Activated CD8-positive, alpha-beta memory T cell treated with anti-CD3 and anti-CD28 coated beads, Interleukin-2, amount 50 U/mL, for 24 hours (primary cell): ENCODE measurements around the gene NEMP1.

Source experiments
- DNase-seq: peaks from one replicate; pipeline ENCODE4 v3.0.0-alpha.2; 2020; ENCODE audit errors: extremely low read depth

Gene NEMP1

GRCh38 chr12:57107456-57108155 lies 29.0 kb upstream of the NEMP1 start:
- no peak for DNase-seq

DNA sequence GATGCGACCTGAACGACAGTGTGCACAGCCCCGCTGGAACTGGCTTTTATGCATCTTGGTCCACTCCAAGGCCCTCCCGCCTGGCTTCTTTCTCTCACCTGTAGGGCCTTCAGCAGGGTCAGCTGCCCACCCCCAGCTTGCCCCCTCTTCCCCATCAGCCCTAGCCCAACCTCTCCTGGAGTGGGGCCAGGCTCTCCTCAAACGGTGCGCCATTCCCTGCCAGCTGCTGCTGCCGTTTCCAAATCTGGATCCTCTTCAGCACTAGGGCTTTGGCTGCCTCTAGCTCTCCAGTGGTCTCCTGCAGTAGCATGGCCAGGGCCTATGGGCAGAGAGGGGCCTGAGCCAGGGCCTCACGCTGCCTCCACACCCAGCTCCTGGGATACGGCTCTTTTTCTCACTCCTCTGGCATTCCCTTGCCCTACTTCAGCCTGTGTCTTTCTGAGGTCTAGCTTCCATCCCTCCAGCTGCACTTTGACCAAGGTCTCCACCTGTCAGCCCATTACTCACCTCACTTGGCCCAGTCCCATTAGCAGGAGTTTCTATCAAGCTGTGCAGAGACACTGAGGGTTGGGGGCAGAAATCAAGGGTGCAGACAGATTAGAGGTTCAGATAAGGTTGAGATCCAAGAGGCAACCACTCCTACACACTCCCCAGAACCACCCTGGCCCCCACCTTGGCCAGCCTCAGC lies 27.6 kb upstream of the NEMP1 start:
- DNase-seq: no peak

GRCh38 chr12:57105011-57105753 lies 26.6 kb upstream of the NEMP1 start:
- no peak for DNase-seq

DNA sequence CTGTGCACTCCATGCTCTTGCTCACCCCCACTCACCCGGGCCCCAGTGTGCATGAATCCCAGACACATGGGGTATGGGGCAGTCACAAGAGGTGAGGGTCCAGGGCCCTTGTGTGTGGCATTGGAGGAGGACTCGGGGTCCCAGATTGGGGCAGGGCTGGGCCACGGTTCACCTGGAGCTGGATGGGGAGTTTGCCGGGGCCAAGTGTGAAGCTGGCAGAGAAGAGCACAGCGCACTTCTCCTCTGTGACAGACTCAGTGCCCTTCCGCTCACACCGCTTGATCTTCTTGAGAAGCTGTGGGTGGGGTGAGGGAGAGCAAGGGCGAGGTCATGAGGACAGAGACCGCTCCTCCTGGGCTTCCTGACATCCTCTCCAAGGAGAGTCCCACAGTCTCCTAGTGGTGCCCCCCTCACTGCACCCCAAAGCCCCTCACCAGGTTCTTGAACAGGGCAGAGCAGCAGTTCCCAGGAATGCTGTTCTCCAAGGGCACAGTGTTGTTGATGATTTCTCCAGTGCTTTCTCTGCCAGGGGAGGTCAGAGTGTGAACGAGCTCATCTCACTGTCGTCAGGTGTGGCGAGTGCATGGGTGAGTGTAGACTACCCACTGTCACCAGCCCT lies 25.8 kb upstream of the NEMP1 start:
- no peak for DNase-seq

DNA sequence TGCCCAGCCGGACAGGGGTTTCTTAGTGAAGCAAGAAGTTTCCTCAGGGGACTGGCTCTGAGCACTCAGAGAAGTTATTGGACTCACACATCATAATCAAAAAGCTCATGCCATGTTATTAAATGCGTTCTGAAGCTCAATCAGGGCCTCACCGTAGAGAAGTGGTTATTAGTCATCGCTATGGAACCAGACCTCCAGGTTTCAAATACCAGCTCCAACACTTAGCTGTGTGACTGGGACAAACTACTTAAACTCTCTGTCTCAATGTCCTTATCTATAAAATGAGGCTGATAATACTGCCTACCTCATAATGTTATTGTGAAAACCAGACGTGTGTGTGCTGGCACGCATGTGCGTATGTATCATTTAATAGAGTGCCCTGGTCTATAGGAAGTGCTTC lies 25.3 kb upstream of the NEMP1 start:
- no peak for DNase-seq

- DNase-seq: no peak
These were observed 23.5 kb upstream of the NEMP1 start for GRCh38 chr12:57101892-57102695.

- DNase-seq: no peak
These were observed 21.2 kb upstream of the NEMP1 start for GRCh38 chr12:57099766-57100165.

DNA sequence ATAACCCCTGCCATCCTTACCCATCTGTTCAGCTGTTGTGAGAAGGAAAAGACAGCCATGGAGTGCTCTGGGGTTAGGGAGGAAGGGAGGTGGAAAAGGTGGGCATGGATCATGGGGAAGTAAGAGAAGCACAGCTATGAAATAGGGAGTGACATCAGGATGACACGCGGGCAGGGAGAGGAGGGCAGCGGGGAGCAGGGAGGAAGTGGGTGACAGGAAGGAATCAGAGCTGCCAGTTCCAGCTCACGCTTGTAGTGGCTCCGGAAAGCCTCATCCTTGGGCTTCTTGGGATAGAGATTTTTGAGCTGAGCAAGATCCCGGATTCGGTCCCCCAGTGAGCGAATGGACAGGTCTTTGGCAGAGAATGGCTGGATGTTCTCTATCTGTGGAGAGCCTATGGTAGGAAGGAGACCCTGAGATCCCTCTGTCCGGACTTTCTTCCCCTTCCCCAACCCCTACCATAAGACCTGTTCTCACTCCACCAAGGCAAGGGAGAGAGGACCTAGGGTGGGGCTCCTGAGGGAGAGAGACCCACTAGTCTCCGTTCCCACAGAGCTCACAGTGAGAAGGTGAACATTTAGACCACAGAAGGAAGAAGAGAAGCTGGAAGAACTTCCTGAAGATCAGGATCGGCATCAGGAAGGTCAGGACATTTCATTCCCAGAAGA lies 20.6 kb upstream of the NEMP1 start:
- DNase-seq: no peak

- DNase-seq: no peak
These were observed 20.0 kb upstream of the NEMP1 start for GRCh38 chr12:57098546-57098945.

- no peak for DNase-seq
These were observed 18.9 kb upstream of the NEMP1 start for GRCh38 chr12:57097554-57097835.

- DNase-seq: no peak
These were observed 18.4 kb upstream of the NEMP1 start for GRCh38 chr12:57096748-57097553.

DNA sequence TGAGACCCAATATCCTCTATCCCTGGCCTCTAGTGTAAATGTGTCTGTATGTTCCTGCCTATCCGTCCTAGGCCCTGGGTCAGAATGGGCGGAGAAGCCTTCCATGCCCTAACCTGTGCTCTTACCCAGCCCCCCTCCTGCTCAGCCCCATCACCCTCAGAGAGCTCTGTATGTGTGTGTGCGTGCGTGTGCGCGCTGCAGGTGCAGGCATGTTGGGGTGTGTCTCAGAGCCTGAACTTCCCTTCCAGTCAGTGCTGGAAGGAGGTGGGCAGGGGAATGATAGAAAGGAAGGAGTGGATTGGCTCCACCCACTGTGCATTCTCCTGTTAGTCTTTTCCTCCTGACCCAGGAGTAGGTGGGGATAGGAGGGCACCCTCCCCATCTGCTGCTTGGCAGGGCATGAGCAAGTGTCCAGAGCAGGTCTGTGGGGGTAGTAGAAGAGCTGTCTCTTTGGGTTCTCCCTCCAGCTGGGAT lies 17.5 kb upstream of the NEMP1 start:
- DNase-seq: no peak

GRCh38 chr12:57095440-57095839 lies 16.8 kb upstream of the NEMP1 start:
- no peak for DNase-seq

- no peak for DNase-seq
These were observed 15.9 kb upstream of the NEMP1 start for GRCh38 chr12:57094208-57095160.

GRCh38 chr12:57093415-57094207 lies 15.0 kb upstream of the NEMP1 start:
- no peak for DNase-seq

GRCh38 chr12:57092876-57093414 lies 14.4 kb upstream of the NEMP1 start:
- no peak for DNase-seq

DNA sequence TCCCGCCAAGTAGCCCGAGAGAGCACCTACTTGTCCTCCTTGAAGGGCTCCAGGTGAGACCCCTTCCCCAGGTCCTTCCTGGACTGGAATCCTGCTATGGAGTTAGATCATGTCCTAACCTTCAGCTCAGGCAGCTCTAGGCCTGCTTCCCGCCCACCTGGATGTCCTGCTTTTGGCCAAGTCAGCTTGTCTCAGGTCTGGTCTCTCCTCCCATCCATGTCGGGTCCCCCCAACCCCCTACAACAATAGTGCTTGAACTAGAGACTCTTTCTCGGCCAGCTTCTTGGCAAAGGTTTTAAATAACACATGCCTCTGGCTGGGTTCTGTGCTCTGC lies 13.9 kb upstream of the NEMP1 start:
- no peak for DNase-seq
